Mucosa of descending colon (tissue), 3 donors: Measurements from ENCODE around the gene C3orf20. TPM values are rescaled to one million over a fixed set of nuclear protein-coding genes. Genes with fewer than 3 reads are reported as not detected.

Experiments
- ATAC-seq: fragments of 200-7000 bp; cut with Tn5 transposase; one replicate; pipeline ENCODE4 v1.9.1; 2020; ENCODE audit warnings: mild to moderate bottlenecking, moderate library complexity
- DNase-seq, 3 donors: peaks; one replicate each; pipeline ENCODE4 v3.0.0-alpha.2; 2020
- H3K36me3 ChIP-seq: fragments of 200-600 bp; one replicate; pipeline ENCODE4 v1.8.0; 2021; ENCODE audit warnings: low read depth, mild to moderate bottlenecking
- H3K4me1 ChIP-seq: fragments of 200-600 bp; one replicate; pipeline ENCODE4 v1.8.0; 2021; ENCODE audit warnings: low read depth, mild to moderate bottlenecking
- H3K4me3 ChIP-seq: fragments of 200-600 bp; one replicate; pipeline ENCODE4 v1.8.0; 2021; ENCODE audit warnings: mild to moderate bottlenecking
- H3K9me3 ChIP-seq: fragments of 200-600 bp; one replicate; pipeline ENCODE4 v1.8.0; 2021; ENCODE audit warnings: mild to moderate bottlenecking
- CTCF ChIP-seq: fragments of 200-600 bp; IDR thresholded peaks from one replicate; pipeline ENCODE4 v1.8.0; 2022; ENCODE audit warnings: antibody characterized with exemption, mild to moderate bottlenecking
- intact Hi-C, 2 donors: fragments of 100-400 bp; cut with DNase I in 1 of 2; cut with micrococcal nuclease in 1 of 2; formaldehyde crosslinking; loops; one replicate each; pipeline versions ENCODE4 v1.11.0 to v1.11.1; 2022; cut with DNase I, micrococcal nuclease
- total RNA-seq, 3 donors: library from RNA; stranded (reverse); fragmentation: NEBNext Ultra II Directional in 2 of 3; extraction: Animal tissue kit (Norgen Biotek cat#: 25700) in 2 of 3; gene quantifications; one replicate each; pipeline versions ENCODE4 v1.2.1 to v1.2.4, GENCODE V29; 2021 to 2023
- donor health status: DM: no; HTN: no; CAD: no; lungs with moderate emphysema.
- donor health status: DM: no; HTN: no; CAD: no.
- donor health status: DM: no; HTN: yes; CAD: no.

Gene C3orf20
- total RNA-seq, 3 donors from 2014 or later: not detected

GRCh38 chr3:14634763-14635400, 40.1 kb upstream of the C3orf20 start:
- Histone ChIP-seq H3K4me1 (no peaks in the 10 kb centered on the region), H3K9me3 (no peaks in the 10 kb centered on the region), H3K36me3 (no peaks in the 10 kb centered on the region), H3K4me3 (no peak overlapping the region)
- TF ChIP-seq CTCF: no peak
- DNase-seq (peak in 1 of 3 donors; percentile 35), ATAC-seq (peak; percentile 90)
- intact Hi-C loops: no loop called here

GRCh38 chr3:14636496-14637087, 38.3 kb upstream of the C3orf20 start:
- DNase-seq: no peak
- ATAC-seq: no peak
- Histone ChIP-seq H3K9me3 (no peaks in the 10 kb centered on the region), H3K4me3 (no peak overlapping the region), H3K36me3 (no peaks in the 10 kb centered on the region), H3K4me1 (no peaks in the 10 kb centered on the region)
- no peak for TF ChIP-seq CTCF
- intact Hi-C loops: no loop called here

GRCh38 chr3:14640157-14640562, 34.8 kb upstream of the C3orf20 start:
- no peaks in the 10 kb centered on the region for H3K36me3 ChIP-seq
- intact Hi-C loops: no loop called here
- no peak for TF ChIP-seq CTCF
- no peak overlapping the region for H3K4me3 ChIP-seq
- no peak for ATAC-seq
- DNase-seq: no peak
- H3K9me3 ChIP-seq: no peaks in the 10 kb centered on the region
- no peaks in the 10 kb centered on the region for H3K4me1 ChIP-seq

GRCh38 chr3:14640734-14641133, 34.2 kb upstream of the C3orf20 start:
- no peaks in the 10 kb centered on the region for H3K4me1 ChIP-seq
- H3K9me3 ChIP-seq: no peaks in the 10 kb centered on the region
- intact Hi-C loops: no loop called here
- ATAC-seq (no peak), DNase-seq (no peak)
- H3K4me3 ChIP-seq: no peak overlapping the region
- no peaks in the 10 kb centered on the region for H3K36me3 ChIP-seq
- TF ChIP-seq CTCF: no peak

GRCh38 chr3:14641346-14641745, 33.6 kb upstream of the C3orf20 start:
- intact Hi-C loops: no loop called here
- no peak for ATAC-seq
- Histone ChIP-seq H3K9me3 (no peaks in the 10 kb centered on the region), H3K4me3 (no peak overlapping the region), H3K36me3 (no peaks in the 10 kb centered on the region), H3K4me1 (no peaks in the 10 kb centered on the region)
- DNase-seq: no peak
- no peak for TF ChIP-seq CTCF
